Astrocyte (in vitro differentiated cells and primary cell): ENCODE results near the gene IRF2.

ENCODE experiments used
- EZH2 ChIP-seq: IDR thresholded peaks from 2 replicates; pipeline ENCODE4 v1.6.1; 2012; ENCODE audit warnings: mild to moderate bottlenecking, low read length, inconsistent platforms; ENCODE audit not compliant: insufficient read depth
- TF ChIP-seq, protein P1 (sequence below): IDR thresholded peaks from 2 replicates; pipeline ENCODE4 v1.5.1; 2011; ENCODE audit warnings: low read depth, mild to moderate bottlenecking, inconsistent platforms, low read length, moderate library complexity; ENCODE audit not compliant: insufficient read depth

DNA sequence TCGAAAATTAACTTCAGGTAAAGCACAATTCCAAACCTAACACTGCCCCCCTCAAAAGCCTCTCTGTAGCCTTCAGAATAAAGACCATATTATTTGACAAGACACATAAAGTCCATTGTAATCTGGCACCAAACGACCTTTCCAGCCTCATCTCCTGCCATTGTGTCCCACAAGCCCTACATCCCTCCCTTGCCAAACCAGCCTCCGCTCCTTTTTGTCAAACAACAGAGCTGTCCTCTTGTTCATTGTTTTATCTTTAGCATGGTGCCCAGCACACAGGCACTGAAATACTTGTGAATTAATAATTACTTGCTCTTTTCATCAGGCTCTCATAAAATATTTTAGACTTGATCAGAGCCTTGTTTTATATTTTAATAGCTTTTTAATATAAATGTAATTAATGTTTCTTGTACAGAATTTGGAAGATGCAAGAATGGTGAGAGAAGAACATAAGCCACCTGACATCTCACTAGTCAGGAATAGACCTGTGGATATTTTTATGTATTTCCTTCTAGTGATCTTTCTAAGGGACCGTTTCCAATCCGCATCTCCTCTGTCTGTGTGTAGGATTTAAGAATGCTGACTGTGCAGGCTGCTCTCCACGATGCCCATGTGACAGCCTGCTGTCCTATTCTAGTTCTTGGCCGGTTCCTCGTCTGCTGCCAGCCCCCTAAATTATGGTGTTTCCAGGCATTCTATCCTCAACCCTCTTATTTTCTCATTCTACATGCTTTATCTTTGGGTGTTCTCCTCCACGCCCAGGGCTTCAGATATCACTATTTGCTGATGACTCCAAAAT lies 3.0 kb upstream of the IRF2 start:
- TF ChIP-seq, protein P1, sequence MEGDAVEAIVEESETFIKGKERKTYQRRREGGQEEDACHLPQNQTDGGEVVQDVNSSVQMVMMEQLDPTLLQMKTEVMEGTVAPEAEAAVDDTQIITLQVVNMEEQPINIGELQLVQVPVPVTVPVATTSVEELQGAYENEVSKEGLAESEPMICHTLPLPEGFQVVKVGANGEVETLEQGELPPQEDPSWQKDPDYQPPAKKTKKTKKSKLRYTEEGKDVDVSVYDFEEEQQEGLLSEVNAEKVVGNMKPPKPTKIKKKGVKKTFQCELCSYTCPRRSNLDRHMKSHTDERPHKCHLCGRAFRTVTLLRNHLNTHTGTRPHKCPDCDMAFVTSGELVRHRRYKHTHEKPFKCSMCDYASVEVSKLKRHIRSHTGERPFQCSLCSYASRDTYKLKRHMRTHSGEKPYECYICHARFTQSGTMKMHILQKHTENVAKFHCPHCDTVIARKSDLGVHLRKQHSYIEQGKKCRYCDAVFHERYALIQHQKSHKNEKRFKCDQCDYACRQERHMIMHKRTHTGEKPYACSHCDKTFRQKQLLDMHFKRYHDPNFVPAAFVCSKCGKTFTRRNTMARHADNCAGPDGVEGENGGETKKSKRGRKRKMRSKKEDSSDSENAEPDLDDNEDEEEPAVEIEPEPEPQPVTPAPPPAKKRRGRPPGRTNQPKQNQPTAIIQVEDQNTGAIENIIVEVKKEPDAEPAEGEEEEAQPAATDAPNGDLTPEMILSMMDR: no peak
- TF ChIP-seq EZH2: no peak
